A549 (cell line): ENCODE results near the gene PCNX2. TPM values are rescaled to one million over a fixed set of nuclear protein-coding genes. Genes with fewer than 3 reads are reported as not detected.

Experiments used
- ATAC-seq, 2 experiments: fragments of 200-7000 bp in 1 of 2; fragments of >200 bp in 1 of 2; cut with Nextera tagmentation in 1 of 2; cut with Tn5 transposase in 1 of 2; 3 replicates each; pipeline versions ENCODE4 v1.8.0 to v1.9.1; 2018 to 2020; ENCODE audit warnings: mild to moderate bottlenecking in 1 of 2, moderate library complexity in 1 of 2
- CTCF ChIA-PET: fragments of 300-600 bp; sonication (Branson Sonifier 250); formaldehyde crosslinking; extraction: SDS; loops from one replicate; lab custom pipeline; 2021; ENCODE audit warnings: antibody characterized with exemption, inconsistent platforms; lab: Yijun Ruan, JAX
- POLR2A ChIA-PET: fragments of 350-600 bp; formaldehyde crosslinking; extraction: SDS; loops from one replicate; lab custom pipeline; 2021; ENCODE audit warnings: antibody characterized with exemption, inconsistent platforms; lab: Yijun Ruan, JAX
- DNase-seq, 2 experiments: peaks; one replicate each; pipeline versions ENCODE4 v3.0.0 to v3.0.0-alpha.2; 2011 to 2016; ENCODE audit warnings: low read depth in 1 of 2, low spot score in 1 of 2
- FAIRE-seq: peaks from 2 replicates; lab custom pipeline; 2011; peaks lifted over from hg19 to GRCh38; lab: Jason Lieb, UNC
- H3K27ac ChIP-seq, 2 experiments: fragments of >200 bp; sonication (Bioruptor Twin); formaldehyde crosslinking; 3 replicates each; pipeline ENCODE4 v1.5.1; 2016 to 2017
- H3K4me1 ChIP-seq: fragments of >200 bp; sonication (Bioruptor Twin); formaldehyde crosslinking; 3 replicates; pipeline ENCODE4 v1.6.1; 2016
- H3K4me2 ChIP-seq: fragments of >200 bp; sonication (Bioruptor Twin); formaldehyde crosslinking; 3 replicates; pipeline ENCODE4 v1.6.1; 2016
- H3K4me3 ChIP-seq: fragments of >200 bp; sonication (Bioruptor Twin); formaldehyde crosslinking; 3 replicates; pipeline ENCODE4 v1.5.1; 2016
- H3K9me3 ChIP-seq: fragments of >200 bp; sonication (Bioruptor Twin); formaldehyde crosslinking; 3 replicates; pipeline ENCODE4 v1.6.1; 2016
- CBX2 ChIP-seq: fragments of 200-600 bp; sonication (generic); IDR thresholded peaks from 2 replicates; pipeline ENCODE4 v1.6.1; 2016; ENCODE audit warnings: low read depth, mild to moderate bottlenecking, borderline replicate concordance
- E2F6 ChIP-seq: IDR thresholded peaks from 2 replicates; pipeline ENCODE4 v1.6.1; 2012; ENCODE audit warnings: low read depth, borderline replicate concordance
- ELK1 ChIP-seq: fragments of 150-350 bp; IDR thresholded peaks from 2 replicates; pipeline ENCODE4 v1.6.1; 2014; ENCODE audit warnings: low read depth, mild to moderate bottlenecking, low read length
- EP300 ChIP-seq, 2 experiments: fragments of >200 bp; sonication (Bioruptor Twin); formaldehyde crosslinking; IDR thresholded peaks; 2 replicates in 1 of 2; 3 replicates in 1 of 2; pipeline ENCODE4 v1.6.1; 2016 to 2017
- ESRRA ChIP-seq: fragments of 150-350 bp; IDR thresholded peaks from 2 replicates; pipeline ENCODE4 v1.6.1; 2014; ENCODE audit warnings: mild to moderate bottlenecking, low read length, borderline replicate concordance
- HOXB13 ChIP-seq: fragments of 250-450 bp; sonication (Bioruptor Pico); IDR thresholded peaks from 2 replicates; pipeline ENCODE4 v1.5.0; 2020; ENCODE audit warnings: low read depth, mild to moderate bottlenecking, moderate library complexity
- JUNB ChIP-seq: fragments of >200 bp; sonication (Bioruptor Twin); formaldehyde crosslinking; IDR thresholded peaks from 2 replicates; pipeline ENCODE4 v1.6.1; 2016
- KDM5A ChIP-seq: fragments of 200-600 bp; sonication (generic); IDR thresholded peaks from 2 replicates; pipeline ENCODE4 v1.6.1; 2016; ENCODE audit warnings: antibody characterized with exemption, mild to moderate bottlenecking
- MAFK ChIP-seq: fragments of 450-650 bp; IDR thresholded peaks from 2 replicates; pipeline ENCODE4 v1.6.1; 2014; ENCODE audit not compliant: partially characterized antibody
- MAZ ChIP-seq: fragments of 150-350 bp; IDR thresholded peaks from 2 replicates; pipeline ENCODE4 v1.6.1; 2014; ENCODE audit warnings: antibody characterized with exemption, low read depth, low read length, borderline replicate concordance
- MYC ChIP-seq: IDR thresholded peaks from 2 replicates; pipeline ENCODE4 v1.6.1; 2012; ENCODE audit warnings: mild to moderate bottlenecking, inconsistent platforms, low read length, improper control_type of control experiment, borderline replicate concordance
- NPAS2 ChIP-seq: fragments of 250-450 bp; sonication (Bioruptor Pico); IDR thresholded peaks from 2 replicates; pipeline ENCODE4 v1.8.0; 2022; ENCODE audit warnings: mild to moderate bottlenecking, moderate library complexity, borderline replicate concordance
- REST ChIP-seq: fragments of 200-600 bp; sonication (generic); IDR thresholded peaks from 2 replicates; pipeline ENCODE4 v1.6.1; 2016; ENCODE audit warnings: antibody characterized with exemption, mild to moderate bottlenecking, moderate library complexity
- RNF2 ChIP-seq: fragments of 200-600 bp; sonication (generic); IDR thresholded peaks from 2 replicates; pipeline ENCODE4 v1.6.1; 2016; ENCODE audit warnings: low read depth, mild to moderate bottlenecking, antibody characterized with exemption, moderate library complexity, borderline replicate concordance
- SREBF2 ChIP-seq: fragments of 450-650 bp; IDR thresholded peaks from 2 replicates; pipeline ENCODE4 v1.6.1; 2014; ENCODE audit warnings: mild to moderate bottlenecking, moderate library complexity
- TFCP2L1 ChIP-seq: fragments of 250-450 bp; sonication (Bioruptor Pico); IDR thresholded peaks from 2 replicates; pipeline ENCODE4 v1.5.0; 2021; ENCODE audit warnings: mild to moderate bottlenecking
- WGBS: methylation state at CpG from one replicate; pipeline ENCODE4 v1.1.6; 2017; ENCODE audit errors: missing lambda C conversion rate; 5-methylcytosine and 5-hydroxymethylcytosine counted together
- polyA plus RNA-seq, 4 experiments: library from polyadenylated mRNA; depleted of rRNA in 3 of 4; stranded (reverse); fragments of >200 nt; fragmentation: RNase III in 1 of 4; extraction: RNeasy Plus Mini Kit Qiagen cat#74134 plus additional on column Dnase treatment in 1 of 4; gene quantifications; 2 replicates in 3 of 4; 3 replicates in 1 of 4; pipeline ENCODE4 v1.2.3, GENCODE V29; 2011 to 2017
- TF ChIP-seq, protein P1 (sequence below): fragments of 250-450 bp; sonication (Bioruptor Pico); IDR thresholded peaks from 2 replicates; pipeline ENCODE4 v1.5.0; 2021; ENCODE audit warnings: mild to moderate bottlenecking, moderate library complexity, borderline replicate concordance

PCNX2 gene
- polyA plus RNA-seq, 2 of the 4 experiments (the other 2 are of a cell fraction) = 8.8 to 27.2 TPM

- TF ChIP-seq KDM5A = no peak
Measured at GRCh38 chr1:233253832-233254331, 41.6 kb downstream of the PCNX2 start (continued).

GRCh38 chr1:233253231-233253831 is 42.2 kb downstream of the PCNX2 start:
- POLR2A ChIA-PET = no interaction called here
- H3K9me3 ChIP-seq = no peaks in the 10 kb centered on the region
- no peak for FAIRE-seq
- no peak for DNase-seq
- no peak overlapping the region for H3K4me2 ChIP-seq
- peaks cover 20% of the 10 kb centered on the region for H3K4me1 ChIP-seq
- 86% methylated on average over 4 of the region's 4 CpGs for WGBS
- CTCF ChIA-PET = interaction anchor here (0.6 to 0.8 kb wide), 2 partner anchors 11 to 13 kb away, joined by 3 read pairs; no protein-coding TSS in a partner anchor
- H3K4me3 ChIP-seq = no peak overlapping the region
- ATAC-seq = no peak; a peak in 1 of 6 replicates
- TF ChIP-seq, protein P1, sequence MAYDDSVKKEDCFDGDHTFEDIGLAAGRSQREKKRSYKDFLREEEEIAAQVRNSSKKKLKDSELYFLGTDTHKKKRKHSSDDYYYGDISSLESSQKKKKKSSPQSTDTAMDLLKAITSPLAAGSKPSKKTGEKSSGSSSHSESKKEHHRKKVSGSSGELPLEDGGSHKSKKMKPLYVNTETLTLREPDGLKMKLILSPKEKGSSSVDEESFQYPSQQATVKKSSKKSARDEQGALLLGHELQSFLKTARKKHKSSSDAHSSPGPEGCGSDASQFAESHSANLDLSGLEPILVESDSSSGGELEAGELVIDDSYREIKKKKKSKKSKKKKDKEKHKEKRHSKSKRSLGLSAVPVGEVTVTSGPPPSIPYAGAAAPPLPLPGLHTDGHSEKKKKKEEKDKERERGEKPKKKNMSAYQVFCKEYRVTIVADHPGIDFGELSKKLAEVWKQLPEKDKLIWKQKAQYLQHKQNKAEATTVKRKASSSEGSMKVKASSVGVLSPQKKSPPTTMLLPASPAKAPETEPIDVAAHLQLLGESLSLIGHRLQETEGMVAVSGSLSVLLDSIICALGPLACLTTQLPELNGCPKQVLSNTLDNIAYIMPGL = no peak
- TF ChIP-seq, all 56 proteins: peak for 0
- peak overlapping the region in 1 of 2 experiments; percentile 24; a peak in 1 of 6 replicates for H3K27ac ChIP-seq

GRCh38 chr1:233252441-233252840 is 43.1 kb downstream of the PCNX2 start:
- H3K9me3 ChIP-seq = no peaks in the 10 kb centered on the region
- no peak for FAIRE-seq
- no peak for TF ChIP-seq EP300 (IDR thresholded peaks at IDR 0.05)
- TF ChIP-seq MAFK = no peak
- no peak for TF ChIP-seq ELK1
- TF ChIP-seq JUNB = no peak
- TF ChIP-seq CBX2 = no peak
- TF ChIP-seq REST = no peak
- TF ChIP-seq NPAS2 (CRISPR knock-in tag) = no peak
- TF ChIP-seq E2F6 = no peak
- TF ChIP-seq ESRRA = no peak
- no peak for TF ChIP-seq SREBF2
- TF ChIP-seq TFCP2L1 (CRISPR knock-in tag) = no peak
- TF ChIP-seq MYC = no peak
- no peak for TF ChIP-seq MAZ
- no peak for TF ChIP-seq RNF2
- TF ChIP-seq HOXB13 (CRISPR knock-in tag) = no peak
- H3K4me3 ChIP-seq = no peak overlapping the region
- ChIA-PET POLR2A (no interaction called here), CTCF (no interaction called here)
- ATAC-seq = no peak
- DNase-seq = no peak
- peaks cover 20% of the 10 kb centered on the region for H3K4me1 ChIP-seq
- no peak overlapping the region for H3K4me2 ChIP-seq
- H3K27ac ChIP-seq = no peak overlapping the region
- 95% methylated on average over 2 of the region's 2 CpGs for WGBS
